SU-DHL-6 (cell line): Measurements from ENCODE around the gene RAB6B.
"Not testable (repeated sequence)": the region's sequence is repeated elsewhere in the genome, so short reads cannot be mapped to it uniquely, and the experiment has no call there.

Source experiments
- H2AFZ ChIP-seq: fragments of 200-600 bp; sonication (generic); 2 replicates; pipeline ENCODE4 v1.6.1; 2014; ENCODE audit warnings: low read depth, mild to moderate bottlenecking, moderate library complexity, mixed read lengths, antibody characterized with exemption, low read length; ENCODE audit not compliant: severe bottlenecking
- H3F3A ChIP-seq: fragments of 200-600 bp; shearing (Covaris generic); 2 replicates; pipeline ENCODE4 v1.6.0; 2016; ENCODE audit warnings: antibody characterized with exemption, mild to moderate bottlenecking; ENCODE audit not compliant: insufficient read depth
- H3K27ac ChIP-seq: fragments of 200-600 bp; sonication (generic); 2 replicates; pipeline ENCODE4 v1.5.1; 2016; ENCODE audit warnings: low read depth, mild to moderate bottlenecking, low read length, moderate library complexity, mixed read lengths
- H3K27me3 ChIP-seq: fragments of 200-600 bp; sonication (generic), shearing (Covaris generic); 2 replicates; pipeline ENCODE4 v1.6.0; 2014; ENCODE audit warnings: mild to moderate bottlenecking, low read length
- H3K36me3 ChIP-seq: fragments of 200-600 bp; sonication (generic); 2 replicates; pipeline ENCODE4 v1.6.1; 2014; ENCODE audit warnings: mild to moderate bottlenecking, low read length, mixed read lengths
- H3K4me2 ChIP-seq: fragments of 300-600, 200-600 bp; shearing (Covaris generic), sonication (generic); 2 replicates; pipeline ENCODE4 v1.6.0; 2014; ENCODE audit warnings: low read length, low read depth, mild to moderate bottlenecking; ENCODE audit not compliant: poor library complexity, severe bottlenecking
- H3K4me3 ChIP-seq: fragments of 200-600 bp; sonication (generic); 2 replicates; pipeline ENCODE4 v1.5.1; 2014; ENCODE audit warnings: antibody characterized with exemption, low read length, mild to moderate bottlenecking, mixed read lengths; ENCODE audit not compliant: insufficient read depth, poor library complexity, severe bottlenecking
- H3K79me2 ChIP-seq: fragments of 200-600 bp; sonication (generic); 2 replicates; pipeline ENCODE4 v1.6.1; 2014; ENCODE audit warnings: mild to moderate bottlenecking, low read length, moderate library complexity; ENCODE audit not compliant: insufficient read depth
- H3K9ac ChIP-seq: fragments of 200-600 bp; sonication (generic); 2 replicates; pipeline ENCODE4 v1.7.0; 2014; ENCODE audit warnings: mild to moderate bottlenecking, low read length
- H3K9me2 ChIP-seq: fragments of 200-600 bp; sonication (generic); replicated peaks from 2 replicates; pipeline ENCODE4 v1.6.1; 2014; ENCODE audit warnings: low read length; ENCODE audit not compliant: insufficient read depth
- H3K9me3 ChIP-seq: fragments of 200-600 bp; sonication (generic); 2 replicates; pipeline ENCODE4 v1.6.1; 2014; ENCODE audit warnings: low read length, mixed read lengths; ENCODE audit not compliant: insufficient read depth
- H4K20me1 ChIP-seq: fragments of 200-600 bp; sonication (generic); 2 replicates; pipeline ENCODE4 v1.6.1; 2014; ENCODE audit warnings: low read depth, mild to moderate bottlenecking, antibody characterized with exemption, low read length, moderate library complexity, mixed read lengths
- CTCF ChIP-seq: fragments of 200-600 bp; sonication (generic); IDR thresholded peaks from one replicate; pipeline ENCODE4 v1.5.1; 2017; ENCODE audit warnings: antibody characterized with exemption, mild to moderate bottlenecking, low read length, moderate library complexity; ENCODE audit not compliant: insufficient read depth, poor library complexity, severe bottlenecking
- EZH2phosphoT487 ChIP-seq: fragments of 200-600 bp; sonication (generic), shearing (Covaris generic); conservative IDR thresholded peaks from 2 replicates; pipeline ENCODE4 v1.6.1; 2018; ENCODE audit warnings: mild to moderate bottlenecking, antibody characterized with exemption, low read length, moderate library complexity, mixed read lengths

Gene RAB6B

GRCh38 chr3:133781570-133781969, 114.1 kb downstream of the RAB6B start:
- H3K27me3 ChIP-seq = no peaks in the 10 kb centered on the region
- H3K79me2 ChIP-seq = no peaks in the 10 kb centered on the region
- H3F3A ChIP-seq = no peaks in the 10 kb centered on the region
- H4K20me1 ChIP-seq = no peaks in the 10 kb centered on the region
- H3K9me3 ChIP-seq = no peaks in the 10 kb centered on the region
- H2AFZ ChIP-seq = no peak overlapping the region
- no peaks in the 10 kb centered on the region for H3K9me2 ChIP-seq
- no peak overlapping the region for H3K9ac ChIP-seq
- no peak overlapping the region for H3K27ac ChIP-seq
- H3K36me3 ChIP-seq = no peaks in the 10 kb centered on the region
- no peak overlapping the region for H3K4me3 ChIP-seq
- TF ChIP-seq EZH2phosphoT487 (no peak), CTCF (no peak)
- no peak overlapping the region for H3K4me2 ChIP-seq

- H4K20me1 ChIP-seq, H3F3A ChIP-seq, H3K4me2 ChIP-seq, H3K9me2 ChIP-seq, H3K4me3 ChIP-seq, H3K36me3 ChIP-seq, H3K27ac ChIP-seq, H3K27me3 ChIP-seq, H3K79me2 ChIP-seq, H3K9me3 ChIP-seq, H3K9ac ChIP-seq, H2AFZ ChIP-seq: not testable (repeated sequence)
These were observed 114.9 kb downstream of the RAB6B start for GRCh38 chr3:133780756-133781155.

GRCh38 chr3:133779626-133780203, 116.0 kb downstream of the RAB6B start:
- Histone ChIP-seq H3K9me3 (no peaks in the 10 kb centered on the region), H3F3A (no peaks in the 10 kb centered on the region), H3K4me3 (no peak overlapping the region), H3K27me3 (no peaks in the 10 kb centered on the region), H3K9ac (no peak overlapping the region), H4K20me1 (no peaks in the 10 kb centered on the region), H3K27ac (no peak overlapping the region), H3K9me2 (no peaks in the 10 kb centered on the region), H2AFZ (no peak overlapping the region), H3K36me3 (no peaks in the 10 kb centered on the region), H3K4me2 (no peak overlapping the region), H3K79me2 (no peaks in the 10 kb centered on the region)
- TF ChIP-seq EZH2phosphoT487 (no peak), CTCF (no peak)

DNA sequence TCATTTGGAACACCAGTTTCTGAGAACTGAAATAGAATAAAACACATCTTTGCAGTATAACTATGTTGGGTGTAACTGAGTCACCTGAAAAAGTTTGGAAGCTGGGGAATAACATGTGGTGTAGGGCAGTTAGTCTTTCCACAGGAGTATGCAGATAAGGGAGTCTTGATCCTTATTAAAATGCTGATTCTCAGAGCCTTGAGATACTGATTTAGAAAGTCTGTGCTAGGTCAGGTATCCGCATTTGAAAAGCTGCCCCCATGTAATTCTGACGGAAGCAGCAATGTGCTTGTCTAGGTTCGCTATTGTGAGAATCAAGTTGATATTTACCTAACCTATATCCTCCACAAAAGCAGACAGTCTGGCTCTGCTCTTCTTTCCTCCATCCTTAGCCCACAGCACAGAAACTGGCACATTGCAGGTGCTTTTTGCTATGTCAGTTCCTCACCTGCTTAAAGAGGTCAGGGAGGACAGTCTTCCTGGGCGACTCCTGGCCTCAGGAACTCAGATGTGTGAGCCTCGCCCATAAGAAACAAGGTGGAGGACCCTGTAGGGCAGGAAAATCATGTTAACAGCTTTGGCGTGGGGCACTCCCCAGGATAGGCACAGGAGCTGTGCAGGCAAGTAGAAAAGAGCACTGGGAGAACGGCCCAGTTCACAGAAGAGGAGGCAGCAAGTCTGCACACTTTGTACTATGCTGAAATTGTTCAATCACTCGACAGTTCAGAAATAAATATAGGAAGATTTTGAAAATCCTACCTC, 117.7 kb downstream of the RAB6B start:
- H3K79me2 ChIP-seq = no peaks in the 10 kb centered on the region
- no peak for TF ChIP-seq EZH2phosphoT487
- TF ChIP-seq CTCF = no peak
- no peak overlapping the region for H2AFZ ChIP-seq

More for the DNA sequence above, 117.7 kb downstream of the RAB6B start:
- Histone ChIP-seq H3K9ac (no peak overlapping the region), H3K27me3 (no peaks in the 10 kb centered on the region), H4K20me1 (no peaks in the 10 kb centered on the region), H3K9me2 (no peaks in the 10 kb centered on the region), H3F3A (no peaks in the 10 kb centered on the region), H3K9me3 (no peaks in the 10 kb centered on the region), H3K4me2 (no peak overlapping the region), H3K36me3 (no peaks in the 10 kb centered on the region), H3K27ac (no peak overlapping the region), H3K4me3 (no peak overlapping the region)
